H4 (cell line): Measurements from ENCODE around the gene ATP5MC3. TPM values are rescaled to one million over a fixed set of nuclear protein-coding genes. Genes with fewer than 3 reads are reported as not detected.
"Not testable (repeated sequence)": the region's sequence is repeated elsewhere in the genome, so short reads cannot be mapped to it uniquely, and the experiment has no call there.

Source experiments
- DNase-seq: peaks from one replicate; pipeline ENCODE4 v3.0.0-alpha.2; 2015; ENCODE audit warnings: low spot score
- total RNA-seq: library from RNA; depleted of rRNA; stranded (reverse); fragments of >200 nt; shearing (Covaris generic); gene quantifications from 2 replicates; pipeline ENCODE4 v1.2.3, GENCODE V29; 2014; rRNA removed

Gene ATP5MC3
- 230 and 264 TPM in 2 replicates for total RNA-seq

DNA sequence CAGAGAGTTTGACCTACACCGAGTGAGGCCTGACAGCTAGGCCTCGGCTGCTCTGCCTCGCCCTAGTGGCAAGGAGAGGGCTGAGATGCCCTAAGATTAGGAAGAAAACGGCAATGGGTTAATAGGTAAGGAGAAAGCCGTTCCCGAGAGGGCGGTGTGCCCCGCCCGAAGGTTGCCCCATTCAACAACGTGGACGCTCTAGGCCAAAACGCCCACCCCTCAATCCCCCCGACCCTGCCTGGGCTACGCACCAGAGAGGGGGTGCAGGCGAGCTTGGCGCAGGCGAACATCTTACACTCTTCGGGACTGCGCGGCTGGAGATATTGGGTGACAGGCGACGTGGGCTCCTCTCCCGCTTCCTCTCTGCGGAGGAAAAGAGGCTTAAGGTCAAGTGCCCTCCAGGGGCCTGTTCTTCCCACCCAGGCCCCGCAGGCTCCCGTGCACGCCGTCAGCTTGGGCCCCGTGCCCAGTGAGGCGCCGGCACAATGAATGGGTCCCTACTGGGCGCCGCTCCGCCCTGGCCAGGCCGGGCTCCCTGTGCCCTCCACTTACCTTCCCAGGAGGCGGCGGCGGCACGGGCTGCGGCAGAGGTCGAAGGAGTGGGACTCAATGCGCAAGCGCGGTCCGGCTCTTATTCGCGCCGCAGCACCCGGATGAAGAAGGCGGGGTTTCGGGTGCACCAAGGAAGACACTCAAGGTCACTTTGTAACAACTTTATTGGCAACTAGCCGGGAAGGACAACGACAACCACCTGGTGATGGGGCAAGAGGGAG lies at the start of gene ATP5MC3:
Gene ATP5MC3, minus strand, starts transcription at position 607 of the 773 bp plus-strand sequence. Its CDS starts 317 bp downstream, at position 290.
- peak; percentile 88 for DNase-seq

DNA sequence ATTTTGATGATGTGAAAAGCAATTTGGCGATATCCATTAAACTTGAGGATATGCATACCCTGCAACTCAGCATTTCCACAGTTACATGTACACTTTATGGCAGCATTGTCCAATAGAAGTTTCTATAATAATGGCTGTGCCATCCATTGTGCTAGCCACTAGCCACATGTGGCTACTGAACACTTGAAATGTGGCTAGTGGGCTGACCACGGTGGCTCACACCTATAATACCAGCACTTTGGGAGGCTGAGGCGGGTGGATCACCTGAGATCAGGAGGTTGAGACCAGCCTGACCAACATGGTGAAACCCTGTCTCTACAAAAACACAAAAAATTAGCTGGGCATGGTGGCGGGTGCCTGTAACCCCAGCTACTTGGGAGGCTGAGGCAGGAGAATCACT lies 47.1 kb upstream of the ATP5MC3 start:
- not testable (repeated sequence) for DNase-seq

DNA sequence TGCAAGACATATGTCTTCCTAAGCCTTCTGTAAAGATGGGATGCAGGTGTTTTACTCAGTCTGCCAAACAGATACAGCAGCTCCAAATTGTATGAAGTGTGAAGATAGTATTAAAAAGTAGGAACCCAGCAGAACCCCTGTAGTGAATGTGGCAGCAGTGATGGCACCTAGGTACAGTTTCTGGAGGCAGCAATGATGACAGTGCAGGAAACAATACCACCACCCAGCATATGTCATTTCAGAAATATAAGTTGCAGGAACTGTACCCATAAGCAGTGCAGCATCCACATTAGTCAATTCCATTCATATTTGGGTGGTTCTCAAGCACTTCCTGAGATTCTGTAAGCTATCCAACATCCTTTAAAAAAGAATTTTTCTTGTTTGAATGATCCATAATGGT lies 46.7 kb upstream of the ATP5MC3 start:
- DNase-seq, result no peak

DNA sequence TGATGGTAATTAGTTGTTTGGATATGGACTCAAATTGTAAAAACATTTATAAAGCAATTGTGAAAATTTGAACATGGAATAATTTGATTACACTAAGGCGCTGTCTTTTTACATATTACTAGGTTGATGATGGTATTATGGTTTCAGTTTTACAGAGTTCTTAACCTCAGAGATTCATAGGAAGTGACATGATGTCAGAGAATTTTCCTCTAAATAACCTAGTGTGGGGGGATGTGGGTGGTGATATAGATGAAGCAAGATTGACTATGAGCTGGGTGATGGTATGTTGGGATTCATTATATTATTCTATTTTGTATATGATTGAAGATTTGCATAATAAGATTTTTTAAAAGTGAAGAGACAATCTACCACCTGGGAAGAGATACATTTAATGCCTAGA lies 45.9 kb upstream of the ATP5MC3 start:
- no peak for DNase-seq

DNA sequence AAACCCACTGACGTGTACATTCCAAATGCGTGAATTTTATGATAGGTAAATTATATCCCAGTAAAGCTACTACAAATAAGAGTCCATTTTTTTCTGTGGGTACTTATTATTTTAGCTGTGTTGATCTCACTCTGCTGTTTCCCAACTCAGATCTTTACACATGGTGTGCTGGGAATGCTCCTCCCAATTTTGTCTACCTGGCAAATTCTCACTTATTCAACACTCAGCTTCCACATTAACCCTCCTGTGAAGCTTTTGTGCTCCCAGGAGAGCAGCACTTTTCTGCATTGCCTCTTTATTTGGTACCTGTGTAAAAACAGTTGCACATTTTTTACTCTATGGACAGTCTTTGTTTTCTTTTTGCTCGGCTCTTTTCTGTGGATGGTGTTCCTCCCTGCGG lies 38.6 kb upstream of the ATP5MC3 start:
- no peak for DNase-seq

DNA sequence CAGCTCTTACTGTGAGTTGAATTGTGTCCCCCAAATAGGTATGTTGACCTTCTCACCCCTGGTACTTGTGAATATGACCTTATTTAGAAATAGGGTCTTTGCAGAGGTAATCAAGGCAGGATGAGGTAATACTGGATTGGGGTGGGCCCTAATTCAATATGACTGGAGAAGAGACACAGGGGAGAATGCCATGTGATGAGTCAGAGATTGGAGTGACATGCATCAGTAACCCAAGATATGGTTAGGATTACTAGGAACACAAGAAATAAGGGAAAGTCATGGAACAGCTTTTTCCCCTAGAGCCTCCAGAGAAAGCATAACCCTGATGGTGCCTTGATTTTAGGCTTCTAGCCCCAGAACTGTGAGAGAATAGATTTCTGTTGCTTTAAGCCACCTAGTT lies 37.0 kb upstream of the ATP5MC3 start:
- no peak for DNase-seq

DNA sequence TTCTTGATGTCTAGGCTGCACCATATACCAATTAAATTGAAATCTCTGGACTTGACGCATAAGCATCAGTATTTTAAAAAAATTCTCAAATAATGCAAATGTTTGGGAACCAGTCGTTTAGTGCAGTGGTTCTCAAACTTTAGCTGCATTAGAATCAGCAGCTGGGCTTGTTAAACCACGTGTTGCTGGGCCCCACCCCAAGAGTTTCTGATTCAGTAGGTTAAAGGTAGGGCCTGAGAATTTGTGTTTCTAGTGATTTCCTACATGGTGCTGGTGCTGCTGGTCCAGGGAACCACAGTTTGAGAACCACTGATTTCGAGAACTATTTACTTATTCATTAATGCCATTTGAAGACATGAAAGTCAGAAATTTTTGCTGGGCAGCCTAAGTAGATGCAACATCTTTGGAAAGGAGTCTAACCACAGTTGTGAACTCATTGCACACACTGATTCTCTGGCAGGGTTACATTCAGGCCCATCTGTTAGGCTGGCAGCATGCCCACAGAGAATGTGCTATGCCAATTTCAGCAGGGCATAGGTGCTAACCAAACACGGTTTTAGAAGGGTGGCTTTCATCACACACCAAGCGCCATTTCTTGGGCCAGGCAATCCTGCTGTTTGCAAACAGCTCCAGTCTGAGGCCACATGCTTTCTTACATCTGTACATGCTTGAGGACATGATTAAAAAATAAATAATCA lies 26.4 kb upstream of the ATP5MC3 start:
- peak; percentile 55 for DNase-seq

DNA sequence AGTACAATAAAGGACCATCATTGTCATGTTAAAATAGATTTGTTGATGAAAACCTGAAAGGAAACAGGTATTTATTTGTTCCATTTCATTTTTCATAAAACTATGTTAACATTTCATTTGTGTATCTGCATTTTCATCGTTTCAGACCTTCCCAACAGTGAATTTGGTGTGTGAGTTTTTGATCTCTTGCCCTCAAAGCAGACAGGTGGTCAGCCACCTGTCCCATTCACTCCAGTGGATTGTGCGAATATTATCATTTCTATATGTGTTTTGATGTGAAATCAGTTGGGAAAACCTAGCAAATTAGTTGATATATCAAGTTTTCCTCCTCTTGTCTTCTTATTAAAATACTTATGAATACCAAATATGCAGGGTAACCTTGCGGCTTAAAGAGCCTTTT lies 25.4 kb upstream of the ATP5MC3 start:
- no peak for DNase-seq

DNA sequence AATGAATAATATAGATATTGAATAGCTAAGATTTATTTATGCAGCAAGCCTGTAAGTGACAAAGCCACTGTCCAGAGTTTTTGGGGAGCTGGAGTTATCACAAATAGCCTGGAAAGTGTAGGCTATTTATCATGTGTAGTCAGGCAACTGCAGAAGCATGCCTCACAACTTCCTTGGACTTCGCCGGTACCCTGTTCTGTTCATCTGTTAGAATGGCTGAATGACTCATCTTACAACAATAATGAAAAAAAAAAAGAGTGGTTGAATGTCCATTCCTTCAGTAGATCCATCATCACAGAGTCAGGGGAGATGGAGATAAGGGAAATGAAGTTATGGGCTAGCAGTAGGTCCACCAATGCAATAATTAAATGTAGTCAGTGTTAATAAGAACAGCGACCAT lies 24.0 kb upstream of the ATP5MC3 start:
- DNase-seq, result no peak

DNA sequence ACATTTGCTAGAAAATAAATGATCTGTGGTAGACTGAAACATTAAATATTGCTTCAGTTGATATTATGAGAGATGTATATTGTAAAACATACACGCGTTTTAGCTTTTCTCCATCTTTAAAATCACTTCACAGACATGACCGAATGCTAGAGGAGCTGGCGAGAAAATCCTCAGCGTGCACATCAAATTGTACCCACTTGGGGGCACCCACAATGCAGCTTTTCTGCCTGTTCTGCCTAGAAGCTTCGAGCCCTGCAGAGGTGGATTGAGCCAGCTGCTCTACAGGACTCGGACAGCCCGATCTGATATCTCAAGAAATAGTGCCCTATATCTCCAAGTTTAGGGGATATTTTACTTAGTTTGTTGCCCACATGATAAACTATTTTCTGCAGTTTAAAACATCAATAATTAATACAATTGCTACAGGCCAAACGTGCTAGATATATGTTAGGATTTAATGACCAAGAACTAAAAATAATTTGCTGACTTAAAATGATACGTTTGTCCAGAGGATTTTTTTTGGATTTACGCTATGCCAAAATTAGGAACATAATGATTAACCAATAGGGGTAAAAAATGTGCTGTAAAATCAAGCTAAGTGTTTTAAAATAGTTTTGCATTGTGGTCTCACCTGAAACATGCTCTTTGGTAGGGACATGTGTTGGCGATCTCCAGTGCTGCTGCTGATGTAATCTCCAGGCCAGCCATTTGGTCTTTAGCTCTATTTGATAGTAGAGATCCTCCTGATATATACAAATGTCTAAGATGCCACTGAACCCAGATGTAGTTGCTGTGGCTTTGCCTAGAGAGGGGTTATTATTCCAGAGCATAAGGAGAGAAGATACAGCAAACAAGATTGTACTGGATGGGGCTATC lies 22.3 kb upstream of the ATP5MC3 start:
- peak; percentile 56 for DNase-seq

DNA sequence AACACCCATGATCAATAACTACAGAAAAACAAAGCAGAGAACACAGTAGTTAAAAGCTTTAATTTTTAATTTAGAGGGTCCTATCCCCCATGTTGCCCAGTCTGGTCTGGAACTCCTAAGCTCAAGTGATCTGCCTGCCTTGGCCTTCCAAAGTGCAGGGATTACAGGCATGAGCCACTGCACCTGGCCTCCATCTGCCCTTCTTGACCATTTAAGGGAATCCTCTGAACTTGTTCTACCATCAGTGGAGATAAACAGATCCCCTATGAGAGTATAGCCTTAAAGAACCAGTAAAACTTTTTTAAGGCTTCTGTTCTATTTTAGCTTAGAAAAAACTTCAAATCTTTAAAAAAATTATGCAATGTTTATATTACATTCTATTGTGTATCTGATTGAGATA lies 13.5 kb upstream of the ATP5MC3 start:
- DNase-seq, result no peak

DNA sequence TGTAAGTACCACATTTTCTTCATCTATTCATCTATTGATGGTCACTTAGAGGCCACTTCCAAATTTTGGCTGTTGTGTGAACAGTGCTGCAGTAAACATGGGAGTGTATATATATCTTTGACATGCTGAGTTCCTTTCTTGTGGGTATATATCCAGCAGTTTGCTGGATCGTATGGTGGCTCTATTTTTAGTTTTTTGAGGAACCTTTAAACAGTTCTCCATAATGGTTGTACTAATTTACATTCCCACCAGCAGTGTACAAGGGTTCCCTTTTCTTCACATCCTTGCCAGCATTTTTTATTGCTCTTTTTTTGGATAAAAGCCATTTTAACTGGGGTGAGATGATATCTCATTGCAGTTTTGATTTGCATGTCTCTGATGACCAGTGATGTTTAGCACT lies 7.3 kb upstream of the ATP5MC3 start:
- DNase-seq, result no peak

DNA sequence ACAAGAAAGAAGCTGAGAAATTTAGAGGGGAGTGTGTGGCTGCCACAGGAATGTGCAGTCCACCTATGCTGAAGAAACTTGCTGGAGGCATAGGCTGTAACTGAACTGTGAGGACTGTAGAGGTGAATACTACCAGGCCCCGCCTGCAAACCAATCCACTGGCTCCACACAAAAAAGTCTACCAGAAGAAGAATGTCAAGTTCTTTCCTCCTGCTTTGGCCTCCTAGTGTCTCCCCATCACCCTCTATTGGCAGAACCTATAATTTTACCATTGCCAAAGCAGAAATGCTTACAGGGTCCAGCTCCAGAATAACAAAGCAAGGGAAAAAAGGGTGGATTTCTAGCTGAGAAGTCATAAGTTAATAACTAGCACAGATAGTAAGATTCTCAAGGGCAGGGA lies 5.9 kb upstream of the ATP5MC3 start:
- DNase-seq, result peak; percentile 21

DNA sequence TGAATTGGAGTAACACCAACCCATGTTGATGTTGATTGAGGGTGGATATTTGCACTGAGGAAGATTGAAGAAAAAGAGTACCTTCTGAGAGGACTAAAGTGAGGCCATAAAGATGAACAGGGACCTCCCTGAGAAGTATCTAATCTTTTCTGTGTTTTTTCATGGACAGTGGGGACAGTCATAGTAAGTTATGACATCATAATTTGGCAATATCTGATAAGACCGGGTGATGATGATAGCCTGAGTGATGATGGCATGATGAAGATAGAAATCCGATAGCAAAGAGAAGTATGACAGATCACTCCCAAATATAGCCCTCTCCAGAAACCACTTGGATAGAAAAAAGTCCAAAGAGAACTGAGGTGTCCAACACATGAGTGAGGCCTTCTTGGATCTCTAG lies 2.2 kb upstream of the ATP5MC3 start:
- DNase-seq, result no peak

DNA sequence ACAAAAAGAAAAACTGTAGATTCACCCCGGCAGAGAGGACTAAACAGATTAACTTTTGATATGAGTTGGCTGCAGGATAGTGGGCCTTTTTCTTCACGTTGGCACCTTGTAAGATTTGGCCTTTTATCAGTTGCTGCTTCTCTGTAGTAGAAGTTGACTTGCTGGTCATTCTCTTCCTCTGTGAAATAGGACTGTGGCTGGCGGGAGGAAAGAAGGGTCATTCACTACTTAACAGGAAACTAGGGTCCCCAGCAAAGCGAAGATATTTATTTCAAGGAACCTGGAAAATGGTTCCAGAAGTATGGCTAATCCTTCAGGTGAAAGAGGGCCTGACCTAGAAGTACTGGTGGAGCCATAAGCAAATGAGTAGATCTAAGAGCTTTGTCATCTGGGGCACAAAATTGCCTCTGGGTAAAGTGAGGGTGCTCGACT lies 383 bp upstream of the ATP5MC3 start:
- DNase-seq, result no peak

DNA sequence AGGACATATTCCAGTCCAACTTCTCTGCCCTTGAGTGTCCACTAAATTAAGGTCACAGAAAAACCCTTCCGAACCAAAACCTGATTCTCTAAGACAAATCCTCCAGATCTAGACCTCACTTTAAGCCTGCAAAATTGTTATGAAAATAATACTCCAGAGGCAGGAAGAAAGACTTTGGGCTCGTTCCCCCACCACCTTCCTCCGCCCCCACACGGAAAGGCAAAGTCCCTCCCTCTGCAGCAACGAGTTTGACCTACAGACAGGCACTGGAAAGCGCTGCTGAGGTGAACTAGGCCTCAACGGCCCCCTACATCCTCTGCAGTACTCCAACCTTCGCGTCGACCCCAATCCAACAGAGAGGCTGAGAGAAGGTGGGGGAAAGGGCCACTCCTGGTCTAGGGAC lies 808 bp downstream of the ATP5MC3 start:
- DNase-seq, result no peak

DNA sequence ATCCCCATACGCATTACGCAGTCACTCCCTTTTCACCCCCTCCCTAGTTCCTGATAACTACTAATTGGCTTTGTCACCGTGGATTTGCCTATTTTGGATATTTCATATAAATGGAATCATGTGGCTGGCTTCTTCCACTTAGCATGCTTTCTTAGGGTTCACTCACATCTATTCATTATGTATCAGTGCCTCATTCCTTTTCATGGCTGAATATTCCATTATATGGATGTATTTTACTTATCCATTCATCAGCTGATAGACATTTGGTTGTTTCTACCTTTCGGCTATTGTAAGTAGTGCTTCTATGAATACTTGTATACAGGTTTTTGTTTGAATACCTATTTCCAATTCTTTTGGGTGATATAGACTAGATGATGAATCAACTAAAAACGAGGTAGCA lies 4.9 kb downstream of the ATP5MC3 start:
- no peak for DNase-seq

DNA sequence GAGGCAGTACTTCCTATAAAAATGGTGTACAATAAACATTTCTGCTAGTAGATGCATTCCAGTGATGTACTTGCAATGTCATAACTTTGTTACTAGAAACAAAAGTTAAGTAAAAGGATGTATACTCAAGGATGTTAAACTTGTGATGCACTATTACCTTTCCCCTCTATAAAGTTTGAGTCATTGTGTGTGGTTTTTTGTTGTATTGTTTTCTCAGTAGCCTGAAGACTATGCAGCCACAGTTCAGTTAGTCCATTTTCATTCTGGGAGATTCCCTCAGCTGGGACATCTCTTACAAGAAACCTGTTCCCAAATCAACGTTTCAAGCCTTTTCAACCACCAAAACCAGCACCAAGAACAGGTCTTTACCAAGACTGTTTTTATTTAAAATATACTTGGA lies 5.6 kb downstream of the ATP5MC3 start:
- no peak for DNase-seq

DNA sequence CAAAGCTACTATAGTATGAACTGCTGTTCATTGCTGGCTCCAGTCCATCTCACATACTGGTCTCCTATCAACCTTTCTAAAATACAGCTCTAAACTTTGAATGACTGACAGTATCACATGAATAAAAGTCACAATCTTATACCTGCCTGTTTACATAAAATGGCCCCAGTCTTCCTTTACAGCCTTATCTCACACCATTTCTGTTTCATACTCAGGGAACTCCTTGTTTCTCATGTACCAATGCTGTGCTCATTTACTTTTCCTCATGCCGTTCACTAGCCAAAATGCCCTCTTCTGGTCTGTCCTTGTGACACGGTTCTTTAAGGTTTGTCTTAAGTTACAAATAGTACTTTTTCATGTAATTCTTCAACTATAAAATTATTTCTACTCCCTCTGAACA lies 6.2 kb downstream of the ATP5MC3 start:
- no peak for DNase-seq

DNA sequence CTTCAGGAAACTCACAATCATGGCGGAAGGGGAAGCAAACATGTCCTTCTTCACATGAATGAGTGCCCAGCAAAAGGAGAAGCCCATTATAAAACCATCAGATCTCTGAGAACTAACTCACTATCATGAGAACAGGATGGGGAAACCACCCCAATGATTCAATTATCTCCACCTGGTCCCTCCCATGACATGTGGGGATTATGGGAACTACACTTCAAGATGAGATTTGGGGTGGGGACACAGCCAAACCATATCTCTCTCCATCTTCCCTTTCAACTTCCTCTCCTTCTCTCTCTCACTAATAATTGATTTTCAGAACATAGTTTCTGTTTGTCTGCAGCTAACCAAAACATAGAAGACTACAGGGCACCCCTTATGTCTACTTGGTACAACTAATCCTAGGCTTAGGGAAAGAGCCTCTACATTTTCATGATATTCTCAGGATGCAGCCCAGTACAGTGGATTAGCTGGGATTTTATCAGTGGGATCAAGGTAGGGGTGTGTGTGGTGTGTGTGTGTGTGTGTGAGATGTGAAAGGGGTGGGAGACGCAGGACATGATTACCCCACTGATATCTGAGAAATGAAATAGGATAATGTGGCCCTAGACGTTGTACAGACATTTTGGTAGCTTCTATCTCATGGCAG lies 10.7 kb downstream of the ATP5MC3 start:
- DNase-seq, result no peak

DNA sequence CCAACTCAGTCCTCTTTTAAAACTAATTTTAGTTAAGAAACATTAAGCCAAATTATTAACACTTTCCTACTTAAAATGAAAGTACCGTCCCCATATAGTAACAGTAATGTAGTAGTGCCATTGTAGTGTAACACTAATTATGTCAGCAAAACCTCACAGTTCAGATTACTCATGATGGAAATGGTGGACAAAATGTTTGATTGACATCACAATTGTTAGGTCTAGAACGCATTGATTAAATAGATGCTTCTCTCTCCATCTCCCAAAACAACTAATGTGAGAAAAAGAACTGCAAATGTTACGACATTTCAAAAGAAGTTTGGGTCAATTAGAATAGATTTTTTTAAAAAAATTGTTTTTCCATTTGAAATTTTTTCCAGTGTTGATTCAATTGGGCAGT lies 12.3 kb downstream of the ATP5MC3 start:
- no peak for DNase-seq

DNA sequence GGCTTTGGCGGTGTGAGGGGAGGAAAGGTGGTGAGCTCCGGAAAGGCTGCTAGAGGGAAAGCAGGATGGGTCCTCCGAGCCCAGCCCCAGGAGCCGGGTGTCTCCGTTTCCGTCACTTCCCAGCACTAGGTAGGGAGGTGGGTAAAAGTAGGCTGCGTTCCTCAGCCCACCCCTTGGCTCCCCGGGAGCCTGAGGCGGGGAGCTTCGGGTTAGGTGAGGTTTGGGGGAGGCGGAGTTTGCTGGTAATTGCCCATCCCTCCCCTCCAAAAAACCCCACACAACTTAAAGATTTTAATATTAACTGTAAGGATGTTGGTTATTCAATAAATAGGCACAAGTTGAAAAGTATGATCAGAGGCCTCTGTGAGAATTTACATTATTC lies 13.0 kb downstream of the ATP5MC3 start:
- no peak for DNase-seq
